Activated T-cell treated with anti-CD3 and anti-CD28 coated beads, Interleukin-2, amount 50 U/mL, for 1 hour (primary cell): ENCODE data around the gene EFCAB8.

Experiments used
- DNase-seq: peaks from one replicate; pipeline ENCODE4 v3.0.0-alpha.2; 2020

The EFCAB8 gene

GRCh38 chr20:32858701-32859372 is at the start of gene EFCAB8:
TSS of gene EFCAB8 (plus strand) at chr20:32858923. CDS start at chr20:32863793, 4,870 bp downstream.
- no peak for DNase-seq

DNA sequence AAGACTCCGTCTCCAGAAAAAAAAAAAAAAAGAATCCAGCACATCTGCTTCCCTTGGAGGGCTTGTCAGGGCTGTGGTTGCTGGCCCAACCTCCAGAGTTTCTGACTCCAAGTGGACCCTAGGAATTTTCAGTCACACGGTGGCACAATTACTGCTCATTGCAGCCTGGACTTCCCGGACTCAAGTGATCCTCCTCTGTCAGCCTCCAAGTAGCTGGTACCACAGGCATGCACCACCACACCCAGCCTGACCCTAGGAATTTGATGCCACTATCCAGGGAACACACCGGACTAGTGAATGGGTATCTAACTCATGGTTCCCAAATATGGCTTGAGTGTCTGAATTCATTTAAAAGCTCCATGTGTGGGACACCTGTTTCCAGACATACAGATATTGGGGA is 48.8 kb upstream of the EFCAB8 start:
- no peak for DNase-seq

DNA sequence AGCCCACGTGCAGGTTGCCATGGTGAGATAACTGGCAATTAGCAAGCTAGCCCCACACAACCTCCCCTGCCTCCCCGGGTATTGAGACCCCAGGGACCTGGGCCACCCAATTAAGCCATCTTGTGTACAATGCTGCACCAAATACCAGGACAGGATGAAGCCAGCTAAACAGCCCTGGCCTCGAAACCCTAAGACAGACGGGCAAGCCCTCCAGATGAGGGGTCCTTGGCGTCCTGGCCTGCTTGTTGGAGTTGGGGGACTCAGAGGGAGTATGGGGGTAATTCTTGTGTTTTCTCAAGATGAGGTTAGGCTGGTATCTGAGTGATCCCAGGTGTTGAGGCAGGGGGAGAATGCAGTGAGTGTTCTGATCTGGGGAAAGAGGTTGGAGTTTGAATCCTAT is 47.8 kb upstream of the EFCAB8 start:
- no peak for DNase-seq

- DNase-seq: no peak
Measured at GRCh38 chr20:32811886-32812285, 46.8 kb upstream of the EFCAB8 start.

DNA sequence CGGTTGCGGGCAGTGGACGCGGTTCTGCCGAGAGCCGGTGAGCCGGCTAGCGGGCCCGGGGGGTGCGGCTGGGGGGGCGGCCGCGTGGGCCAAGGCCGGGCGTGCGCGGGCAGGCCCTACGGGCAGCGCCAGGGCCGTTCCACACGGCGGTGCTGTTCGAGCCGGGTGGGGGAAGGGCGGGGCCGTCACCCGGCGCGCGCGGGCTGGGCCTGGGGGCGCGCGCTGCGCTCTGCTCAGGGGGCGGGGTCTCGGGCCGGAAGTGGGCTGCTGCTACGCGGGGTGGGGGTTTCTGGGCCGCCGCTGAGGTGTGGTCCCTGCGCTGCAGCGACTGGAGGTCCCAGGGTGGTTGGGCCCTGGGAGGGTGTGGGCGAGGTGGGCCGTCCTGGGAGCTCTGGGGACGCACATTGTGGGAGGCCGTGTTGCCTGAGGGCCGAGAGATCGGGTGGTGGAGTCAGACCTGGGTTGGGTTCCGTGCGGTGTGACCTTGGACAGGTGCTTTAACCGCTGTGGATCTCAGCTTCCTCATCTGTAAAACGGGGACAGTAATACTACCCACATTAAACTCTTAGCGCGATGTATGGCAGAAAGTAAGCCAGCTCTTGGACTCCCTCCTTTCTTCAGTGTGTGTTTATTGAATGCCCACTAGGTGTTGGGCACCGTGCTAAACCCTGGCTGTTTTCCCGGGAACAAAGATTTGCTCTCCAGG is 38.6 kb upstream of the EFCAB8 start:
- DNase-seq: no peak

DNA sequence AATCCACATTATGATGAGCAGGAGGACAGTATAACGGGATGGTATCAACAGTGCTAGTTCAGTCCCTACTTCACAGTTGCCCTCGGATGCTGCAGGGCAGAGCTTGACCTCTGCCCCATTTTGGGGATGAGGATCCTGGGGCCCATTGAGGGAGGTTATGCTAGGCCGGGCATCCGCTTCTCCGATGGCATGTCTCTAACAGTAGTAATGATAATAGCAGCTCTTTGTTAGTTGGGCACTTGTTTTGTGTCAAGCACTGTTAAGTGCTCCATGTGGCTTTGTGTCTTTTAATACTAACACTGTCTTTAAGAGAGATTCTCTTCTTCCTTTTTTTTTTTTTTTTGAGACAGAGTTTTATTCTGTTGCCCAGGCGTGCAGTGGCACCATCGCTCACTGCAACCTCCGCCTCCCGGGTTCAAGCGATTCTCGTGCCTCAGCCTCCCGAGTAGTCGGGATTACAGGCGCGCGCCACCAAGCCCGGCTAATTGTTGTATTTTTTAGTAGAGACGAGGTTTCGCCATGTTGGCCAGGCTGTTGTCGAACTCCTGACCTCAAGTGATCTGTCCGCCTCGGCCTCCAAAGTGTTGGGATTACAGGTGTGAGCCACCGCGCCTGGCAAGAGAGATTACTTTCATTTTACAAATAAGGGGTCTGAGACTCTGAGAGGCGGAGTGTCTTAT is 37.9 kb upstream of the EFCAB8 start:
- no peak for DNase-seq

- no peak for DNase-seq
Measured at GRCh38 chr20:32822225-32822624, 36.5 kb upstream of the EFCAB8 start.

GRCh38 chr20:32823078-32823477 is 35.6 kb upstream of the EFCAB8 start:
- DNase-seq: no peak

- no peak for DNase-seq
Measured at GRCh38 chr20:32823737-32824588, 34.8 kb upstream of the EFCAB8 start.

DNA sequence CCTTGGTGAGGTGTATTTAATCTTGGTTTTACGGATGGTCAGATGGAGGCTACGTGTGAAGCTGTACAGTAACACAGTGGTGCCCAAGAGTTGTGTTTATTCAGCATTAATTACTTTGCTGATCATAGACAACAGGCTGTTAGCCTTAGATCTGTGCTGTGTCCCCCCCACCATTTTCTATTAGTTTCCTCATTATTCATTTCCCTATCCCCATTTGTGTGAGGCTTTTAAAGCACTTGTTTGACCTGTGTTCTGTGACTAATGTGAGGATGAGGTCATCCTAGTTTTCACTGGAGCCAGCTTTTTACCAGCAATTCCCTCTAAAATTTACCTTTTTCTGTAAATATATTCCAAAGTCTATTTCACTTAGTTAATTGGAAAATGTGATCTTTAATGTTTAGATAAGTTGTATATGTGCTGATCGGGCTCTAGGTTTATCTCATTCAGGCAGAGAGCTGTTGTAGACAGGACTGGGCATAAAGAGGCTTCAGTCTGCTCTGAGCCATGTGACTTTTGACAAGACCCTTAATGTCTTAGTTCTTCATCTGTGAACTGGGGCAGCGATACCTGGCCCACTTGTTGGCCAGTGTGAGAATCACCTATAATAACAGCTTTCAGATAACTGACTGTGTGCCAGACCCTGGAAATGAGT is 30.6 kb upstream of the EFCAB8 start:
- DNase-seq: no peak

GRCh38 chr20:32829311-32830005 is 29.3 kb upstream of the EFCAB8 start:
- no peak for DNase-seq

DNA sequence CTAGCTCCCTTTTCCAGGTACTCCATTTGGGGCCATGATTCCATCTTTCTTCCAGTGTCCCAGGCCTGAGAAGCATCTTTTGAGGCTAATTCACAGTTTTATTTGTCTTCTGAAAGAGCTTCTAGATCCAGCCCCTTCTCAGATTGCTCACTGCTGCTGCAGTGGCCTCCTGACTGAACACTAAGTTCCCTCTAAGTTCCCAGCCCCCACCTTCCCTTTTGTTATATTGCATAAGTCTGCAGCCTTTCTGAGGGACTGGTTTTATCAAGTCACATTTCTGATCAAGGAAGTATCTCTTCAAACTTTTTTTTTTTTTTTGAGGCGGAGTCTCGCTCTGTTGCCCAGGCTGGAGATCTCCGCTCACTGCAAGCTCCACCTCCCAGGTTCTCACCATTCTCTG is 28.3 kb upstream of the EFCAB8 start:
- no peak for DNase-seq

DNA sequence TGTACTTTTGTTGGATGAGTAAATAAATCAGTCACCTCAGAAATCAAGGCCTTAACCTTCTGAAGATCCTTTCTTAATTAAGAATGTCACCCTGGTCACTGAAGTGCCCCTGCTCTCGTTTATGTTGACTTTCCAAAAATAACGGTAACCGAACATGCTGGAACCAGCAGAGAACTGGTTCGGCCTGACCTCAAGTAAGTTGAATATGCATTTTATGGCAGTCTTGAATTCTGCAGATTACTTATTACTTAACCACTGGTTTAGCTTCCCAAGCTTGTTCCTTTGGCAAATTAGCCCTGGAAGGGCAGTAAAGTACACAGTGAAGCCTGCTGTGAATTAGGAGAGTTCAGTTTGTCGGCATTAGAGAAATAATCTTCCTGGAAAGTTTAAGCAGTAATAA is 26.7 kb upstream of the EFCAB8 start:
- DNase-seq: no peak

DNA sequence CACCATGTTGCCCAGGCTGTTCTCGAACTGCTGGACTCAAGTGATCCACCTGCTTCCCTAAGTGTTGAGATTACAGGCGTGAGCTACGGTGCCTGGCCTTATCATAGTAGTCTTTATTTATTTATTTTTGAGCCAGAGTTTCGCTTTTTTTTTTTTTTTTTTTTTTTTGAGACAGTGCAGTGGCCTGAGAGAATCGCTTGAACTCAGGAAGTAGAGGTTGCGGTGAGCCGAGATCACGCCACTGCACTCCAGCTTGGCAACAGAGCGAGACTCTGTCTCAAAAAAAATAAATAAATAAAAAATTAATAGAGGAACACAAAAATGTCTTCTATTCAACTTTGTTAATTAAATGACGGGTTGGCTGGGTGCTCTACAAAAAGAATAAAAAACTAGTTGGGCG is 26.1 kb upstream of the EFCAB8 start:
- no peak for DNase-seq

- DNase-seq: no peak
Measured at GRCh38 chr20:32834972-32835371, 23.8 kb upstream of the EFCAB8 start.

- DNase-seq: no peak
Measured at GRCh38 chr20:32837157-32837556, 21.6 kb upstream of the EFCAB8 start.

- DNase-seq: no peak
Measured at GRCh38 chr20:32839227-32839981, 19.3 kb upstream of the EFCAB8 start.

- DNase-seq: no peak
Measured at GRCh38 chr20:32839982-32840285, 18.8 kb upstream of the EFCAB8 start.

GRCh38 chr20:32841174-32841573 is 17.5 kb upstream of the EFCAB8 start:
- DNase-seq: no peak

DNA sequence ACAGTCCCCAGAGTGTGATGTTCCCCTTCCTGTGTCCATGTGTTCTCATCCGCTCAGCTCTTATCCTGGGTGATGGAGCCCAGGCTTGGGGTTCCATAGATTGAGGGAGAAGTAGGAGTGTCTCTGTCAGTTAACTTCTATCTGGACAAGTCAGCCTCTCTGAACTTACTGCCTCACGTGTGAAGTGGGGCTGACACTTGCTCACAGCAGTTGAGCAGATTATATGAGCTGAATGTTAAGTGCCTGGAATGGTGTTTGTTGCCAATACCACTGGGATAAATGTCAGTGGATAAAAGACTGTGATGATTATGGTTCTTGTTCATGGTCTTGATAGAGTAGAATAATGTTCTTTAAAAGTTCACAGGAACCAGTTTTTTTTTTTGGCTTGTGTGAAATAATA is 17.1 kb upstream of the EFCAB8 start:
- no peak for DNase-seq
